ENCODE measurements around the gene NTM.

The NTM gene

DNA sequence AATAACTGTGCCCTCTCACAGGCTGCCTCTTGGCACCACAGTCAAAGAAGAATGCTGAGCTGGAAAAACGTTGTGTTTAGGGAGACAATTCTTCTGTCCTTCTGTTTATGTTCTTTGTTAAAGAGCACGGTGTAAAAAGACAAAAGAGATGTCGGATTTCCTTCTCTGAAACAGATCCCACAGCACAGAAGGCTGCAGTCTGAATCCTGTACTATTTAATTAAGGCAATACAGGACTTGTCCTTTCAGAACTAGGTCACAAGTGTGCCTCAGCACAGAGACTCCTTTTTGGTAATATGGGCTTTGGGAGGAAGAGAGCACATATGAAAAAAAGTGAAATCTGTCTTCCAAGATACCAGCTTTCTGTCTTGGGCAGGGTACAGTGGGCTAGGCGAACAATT is 201.2 kb downstream of the NTM start:
- no peak overlapping the region for H3K4me3 ChIP-seq (ENCODE audit: low read length)
- TF ChIP-seq EZH2phosphoT487 (IDR thresholded peaks at IDR 0.05; ENCODE audit: borderline replicate concordance, low read length) (no peak), CTCF (IDR thresholded peaks at IDR 0.05; ENCODE audit: low read depth, low read length, poor library complexity, severe bottlenecking) (no peak)
- no peak overlapping the region for H3K4me2 ChIP-seq (ENCODE audit: low read length)
- H3K9me3 ChIP-seq (ENCODE audit: control insufficient read depth, insufficient read depth, low read length) = no peaks in the 10 kb centered on the region
- no peaks in the 10 kb centered on the region for H3K27me3 ChIP-seq (ENCODE audit: control insufficient read depth, low read length)
- H3K27ac ChIP-seq (ENCODE audit: low read depth, low read length) = no peak overlapping the region
- no peaks in the 10 kb centered on the region for H3K4me1 ChIP-seq (ENCODE audit: control insufficient read depth, low read length)
- no peaks in the 10 kb centered on the region for H4K20me1 ChIP-seq (ENCODE audit: control insufficient read depth, insufficient read depth, low read depth, low read length)
- H3K9me2 ChIP-seq (replicated peaks; ENCODE audit: control insufficient read depth, low read length) = no peaks in the 10 kb centered on the region
- no peaks in the 10 kb centered on the region for H3F3A ChIP-seq (ENCODE audit: control insufficient read depth, insufficient read depth)
- H3K36me3 ChIP-seq (ENCODE audit: control insufficient read depth, low read length) = no peaks in the 10 kb centered on the region
- no peaks in the 10 kb centered on the region for H3K79me2 ChIP-seq (ENCODE audit: control insufficient read depth, low read length)

- Histone ChIP-seq H3K27ac (ENCODE audit: low read depth, low read length) (no peak overlapping the region), H3K79me2 (ENCODE audit: control insufficient read depth, low read length) (no peaks in the 10 kb centered on the region), H4K20me1 (ENCODE audit: control insufficient read depth, insufficient read depth, low read depth, low read length) (no peaks in the 10 kb centered on the region), H3K9me2 (replicated peaks; ENCODE audit: control insufficient read depth, low read length) (no peaks in the 10 kb centered on the region), H3F3A (ENCODE audit: control insufficient read depth, insufficient read depth) (no peaks in the 10 kb centered on the region), H3K4me2 (ENCODE audit: low read length) (no peak overlapping the region), H3K9me3 (ENCODE audit: control insufficient read depth, insufficient read depth, low read length) (no peaks in the 10 kb centered on the region), H3K4me3 (ENCODE audit: low read length) (no peak overlapping the region), H3K4me1 (ENCODE audit: control insufficient read depth, low read length) (no peaks in the 10 kb centered on the region), H3K36me3 (ENCODE audit: control insufficient read depth, low read length) (no peaks in the 10 kb centered on the region), H3K27me3 (ENCODE audit: control insufficient read depth, low read length) (no peaks in the 10 kb centered on the region; the same call in 1 of the 2 replicates)
- TF ChIP-seq EZH2phosphoT487 (IDR thresholded peaks at IDR 0.05; ENCODE audit: borderline replicate concordance, low read length) (no peak), CTCF (IDR thresholded peaks at IDR 0.05; ENCODE audit: low read depth, low read length, poor library complexity, severe bottlenecking) (no peak)
These were observed 202.0 kb downstream of the NTM start for GRCh38 chr11:131572423-131572822.

GRCh38 chr11:131579932-131580387 is 209.5 kb downstream of the NTM start:
- Histone ChIP-seq H3F3A (ENCODE audit: control insufficient read depth, insufficient read depth) (no peaks in the 10 kb centered on the region), H4K20me1 (ENCODE audit: control insufficient read depth, insufficient read depth, low read depth, low read length) (no peaks in the 10 kb centered on the region), H3K27ac (ENCODE audit: low read depth, low read length) (no peak overlapping the region), H3K79me2 (ENCODE audit: control insufficient read depth, low read length) (no peaks in the 10 kb centered on the region), H3K9me2 (replicated peaks; ENCODE audit: control insufficient read depth, low read length) (no peaks in the 10 kb centered on the region), H3K4me1 (ENCODE audit: control insufficient read depth, low read length) (no peaks in the 10 kb centered on the region), H3K4me2 (ENCODE audit: low read length) (no peak overlapping the region), H3K36me3 (ENCODE audit: control insufficient read depth, low read length) (no peaks in the 10 kb centered on the region), H3K9me3 (ENCODE audit: control insufficient read depth, insufficient read depth, low read length) (no peaks in the 10 kb centered on the region), H3K4me3 (ENCODE audit: low read length) (no peak overlapping the region), H3K27me3 (ENCODE audit: control insufficient read depth, low read length) (no peaks in the 10 kb centered on the region; the same call in none of the 2 replicates)
- TF ChIP-seq CTCF (IDR thresholded peaks at IDR 0.05; ENCODE audit: low read depth, low read length, poor library complexity, severe bottlenecking) (no peak), EZH2phosphoT487 (IDR thresholded peaks at IDR 0.05; ENCODE audit: borderline replicate concordance, low read length) (no peak)
